Measurements from ENCODE around the gene ADAMTS6. TPM values are rescaled to one million over a fixed set of nuclear protein-coding genes. Genes with fewer than 3 reads are reported as not detected.

The ADAMTS6 gene
- total and polyA plus RNA-seq, 2 experiments from 2014 or later: 0.78 to 2.0 TPM

DNA sequence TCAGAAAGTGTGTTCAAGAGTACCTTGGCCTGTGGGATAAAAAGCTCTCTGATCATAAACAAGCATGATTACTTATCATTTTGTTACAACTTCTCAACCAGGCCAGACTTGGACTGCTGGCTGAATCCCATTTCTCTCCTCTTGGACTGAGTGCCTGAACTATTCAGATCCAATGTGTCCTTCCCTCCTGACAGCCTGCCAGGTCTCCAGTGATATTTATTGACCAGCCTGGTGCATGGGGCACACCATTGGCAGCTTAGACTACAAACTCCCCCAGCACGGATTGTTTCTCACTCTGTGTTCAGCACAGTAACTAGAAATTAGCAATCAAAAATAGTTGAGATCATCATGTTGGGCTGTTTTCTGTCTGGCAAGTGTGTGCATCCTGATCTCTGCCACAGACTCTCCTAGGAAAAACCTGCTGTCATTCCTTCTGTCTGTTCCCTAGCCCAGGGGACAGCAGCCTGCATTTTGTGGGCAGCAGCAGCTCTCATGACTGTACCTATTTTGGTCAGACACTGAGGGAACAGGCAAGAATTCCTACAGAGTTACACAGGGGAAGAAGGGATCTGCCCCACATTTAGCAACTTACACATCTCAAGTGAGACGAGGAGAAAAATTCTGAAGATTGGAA, 348.1 kb downstream of the ADAMTS6 start:
- Histone ChIP-seq H3K4me3 (no peak overlapping the region), H3K36me3 (ENCODE audit: insufficient read depth) (no peaks in the 10 kb centered on the region), H3K27ac (ENCODE audit: low read depth) (no peak overlapping the region), H3K4me2 (no peak overlapping the region), H3K79me2 (replicated peaks; ENCODE audit: insufficient read depth) (no peaks in the 10 kb centered on the region), H4K20me1 (replicated peaks; ENCODE audit: insufficient read depth) (no peaks in the 10 kb centered on the region), H2AFZ (no peak overlapping the region; the same call in 1 of the 2 replicates), H3K27me3 (ENCODE audit: insufficient read depth) (no peaks in the 10 kb centered on the region), H3F3A (replicated peaks; ENCODE audit: low read depth) (no peaks in the 10 kb centered on the region), H3K9me2 (ENCODE audit: insufficient read depth) (peaks cover 8% of the 10 kb centered on the region), H3K4me1 (ENCODE audit: insufficient read depth) (no peaks in the 10 kb centered on the region; the same call in none of the 2 replicates)
- TF ChIP-seq POLR2AphosphoS5 (IDR thresholded peaks at IDR 0.05; ENCODE audit: low read depth) (no peak), CREB1 (CRISPR knock-in tag; IDR thresholded peaks at IDR 0.05; ENCODE audit: low read depth) (no peak), EZH2phosphoT487 (IDR thresholded peaks at IDR 0.05; ENCODE audit: unreplicated experiment) (no peak), STAT1 (IDR thresholded peaks at IDR 0.05; ENCODE audit: unreplicated experiment) (no peak), ZNF462 (CRISPR knock-in tag; IDR thresholded peaks at IDR 0.05) (no peak), ZNF114 (CRISPR knock-in tag; IDR thresholded peaks at IDR 0.05) (no peak), REST (IDR thresholded peaks at IDR 0.05; ENCODE audit: unreplicated experiment) (no peak), ZNF331 (CRISPR knock-in tag; IDR thresholded peaks at IDR 0.05; ENCODE audit: low read depth) (no peak), JUNB (IDR thresholded peaks at IDR 0.05; ENCODE audit: unreplicated experiment) (no peak), EZH2 (IDR thresholded peaks at IDR 0.05; ENCODE audit: low read depth, unreplicated experiment) (no peak)
- TF ChIP-seq, protein P1, sequence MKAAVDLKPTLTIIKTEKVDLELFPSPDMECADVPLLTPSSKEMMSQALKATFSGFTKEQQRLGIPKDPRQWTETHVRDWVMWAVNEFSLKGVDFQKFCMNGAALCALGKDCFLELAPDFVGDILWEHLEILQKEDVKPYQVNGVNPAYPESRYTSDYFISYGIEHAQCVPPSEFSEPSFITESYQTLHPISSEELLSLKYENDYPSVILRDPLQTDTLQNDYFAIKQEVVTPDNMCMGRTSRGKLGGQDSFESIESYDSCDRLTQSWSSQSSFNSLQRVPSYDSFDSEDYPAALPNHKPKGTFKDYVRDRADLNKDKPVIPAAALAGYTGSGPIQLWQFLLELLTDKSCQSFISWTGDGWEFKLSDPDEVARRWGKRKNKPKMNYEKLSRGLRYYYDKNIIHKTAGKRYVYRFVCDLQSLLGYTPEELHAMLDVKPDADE (IDR thresholded peaks at IDR 0.05): no peak
- TF ChIP-seq, protein P2, sequence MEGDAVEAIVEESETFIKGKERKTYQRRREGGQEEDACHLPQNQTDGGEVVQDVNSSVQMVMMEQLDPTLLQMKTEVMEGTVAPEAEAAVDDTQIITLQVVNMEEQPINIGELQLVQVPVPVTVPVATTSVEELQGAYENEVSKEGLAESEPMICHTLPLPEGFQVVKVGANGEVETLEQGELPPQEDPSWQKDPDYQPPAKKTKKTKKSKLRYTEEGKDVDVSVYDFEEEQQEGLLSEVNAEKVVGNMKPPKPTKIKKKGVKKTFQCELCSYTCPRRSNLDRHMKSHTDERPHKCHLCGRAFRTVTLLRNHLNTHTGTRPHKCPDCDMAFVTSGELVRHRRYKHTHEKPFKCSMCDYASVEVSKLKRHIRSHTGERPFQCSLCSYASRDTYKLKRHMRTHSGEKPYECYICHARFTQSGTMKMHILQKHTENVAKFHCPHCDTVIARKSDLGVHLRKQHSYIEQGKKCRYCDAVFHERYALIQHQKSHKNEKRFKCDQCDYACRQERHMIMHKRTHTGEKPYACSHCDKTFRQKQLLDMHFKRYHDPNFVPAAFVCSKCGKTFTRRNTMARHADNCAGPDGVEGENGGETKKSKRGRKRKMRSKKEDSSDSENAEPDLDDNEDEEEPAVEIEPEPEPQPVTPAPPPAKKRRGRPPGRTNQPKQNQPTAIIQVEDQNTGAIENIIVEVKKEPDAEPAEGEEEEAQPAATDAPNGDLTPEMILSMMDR (conservative IDR thresholded peaks at IDR 0.05; ENCODE audit: low read depth in 2 of 2): no peak
- DNase-seq (ENCODE audit: low spot score) (no peak), ATAC-seq (no peak)
- H3K36me3 Mint-ChIP-seq (ENCODE audit: low read depth): no peaks in the 10 kb centered on the region
- H3K27me3 Mint-ChIP-seq (ENCODE audit: insufficient read depth, low read depth, poor library complexity): no peaks in the 10 kb centered on the region
- no peaks in the 10 kb centered on the region for H3K9me3 Mint-ChIP-seq
- H3K4me3 Mint-ChIP-seq: no peak overlapping the region
- no peak overlapping the region for H3K27ac Mint-ChIP-seq
- H3K4me1 Mint-ChIP-seq: peaks cover 3% of the 10 kb centered on the region; the same call in 1 of the 3 replicates

All from GM23338 (cell line).